H1 (cell line): ENCODE measurements around the gene SLC38A1. TPM values are rescaled to one million over a fixed set of nuclear protein-coding genes. Genes with fewer than 3 reads are reported as not detected.

ENCODE experiments used
- CTCF ChIA-PET: fragments of 300-600 bp; sonication (Branson Sonifier 250); formaldehyde crosslinking; loops from one replicate; lab custom pipeline; 2021; ENCODE audit not compliant: partially characterized antibody; lab: Charles Lee
- POLR2A ChIA-PET: fragments of 300-600 bp; sonication (Branson Sonifier 250); formaldehyde crosslinking; loops from one replicate; lab custom pipeline; 2021; ENCODE audit warnings: inconsistent platforms; ENCODE audit not compliant: partially characterized antibody; lab: Charles Lee
- DNase-seq, 2 experiments: peaks; one replicate each; pipeline versions ENCODE4 v3.0.0 to v3.0.0-alpha.2; 2010 to 2022; ENCODE audit warnings: low spot score in 2 of 2, low read depth in 1 of 2, mixed read lengths in 1 of 2
- FAIRE-seq: peaks from 2 replicates; lab custom pipeline; 2011; peaks lifted over from hg19 to GRCh38; lab: Jason Lieb, UNC
- H2AFZ ChIP-seq: 2 replicates; pipeline ENCODE4 v1.8.1; 2012; ENCODE audit warnings: low read length, inconsistent platforms
- H2AK5ac ChIP-seq: 2 replicates; pipeline ENCODE4 v1.6.1; 2013; ENCODE audit warnings: low read depth, low read length
- H2BK120ac ChIP-seq: replicated peaks from 2 replicates; pipeline ENCODE3; 2013; ENCODE audit warnings: low read depth, low read length, inconsistent platforms
- H2BK12ac ChIP-seq: 2 replicates; pipeline ENCODE4 v1.6.1; 2013; ENCODE audit warnings: low read depth, low read length
- H2BK15ac ChIP-seq: 2 replicates; pipeline ENCODE4 v1.6.1; 2013; ENCODE audit warnings: low read length
- H2BK20ac ChIP-seq: 2 replicates; pipeline ENCODE4 v1.6.1; 2013; ENCODE audit warnings: low read length
- H2BK5ac ChIP-seq: 2 replicates; pipeline ENCODE4 v1.6.1; 2013; ENCODE audit warnings: low read depth, low read length
- H3K14ac ChIP-seq: 2 replicates; pipeline ENCODE4 v1.6.1; 2013; ENCODE audit warnings: inconsistent platforms; ENCODE audit not compliant: insufficient read length
- H3K18ac ChIP-seq: 2 replicates; pipeline ENCODE4 v1.6.1; 2013; ENCODE audit warnings: low read length; ENCODE audit errors: extremely low read depth
- H3K23ac ChIP-seq: 2 replicates; pipeline ENCODE4 v1.6.1; 2013; ENCODE audit warnings: inconsistent platforms; ENCODE audit not compliant: insufficient read length
- H3K23me2 ChIP-seq: 2 replicates; pipeline ENCODE4 v1.6.1; 2013; ENCODE audit warnings: low read depth, low read length
- H3K27ac ChIP-seq: 2 replicates; pipeline ENCODE4 v1.6.1; 2011; ENCODE audit warnings: low read depth, low read length, inconsistent platforms
- H3K27me3 ChIP-seq, 4 experiments: replicated peaks in 1 of 4; 1 replicate in 1 of 4; 2 replicates in 3 of 4; pipeline versions ENCODE4 v1.6.1 to v1.8.1; 2011 to 2013; ENCODE audit warnings: low read length in 3 of 4, mild to moderate bottlenecking in 3 of 4, inconsistent platforms in 2 of 4, mixed read lengths in 2 of 4, moderate library complexity in 1 of 4; ENCODE audit not compliant: control insufficient read depth in 3 of 4, insufficient read depth in 3 of 4; ENCODE audit errors: extremely low read depth in 1 of 4
- H3K36me3 ChIP-seq, 4 experiments: 2 replicates each; pipeline versions ENCODE4 v1.6.1 to v1.8.1; 2011 to 2013; ENCODE audit warnings: mild to moderate bottlenecking in 4 of 4, low read length in 3 of 4, moderate library complexity in 2 of 4, control low read depth in 1 of 4, inconsistent platforms in 1 of 4; ENCODE audit not compliant: insufficient read depth in 4 of 4, control insufficient read depth in 2 of 4
- H3K4ac ChIP-seq: replicated peaks from 2 replicates; pipeline ENCODE3; 2013; ENCODE audit warnings: low read length, low read depth, mixed read lengths, inconsistent platforms; ENCODE audit not compliant: insufficient read length
- H3K4me1 ChIP-seq, 4 experiments: replicated peaks in 1 of 4; 1 replicate in 1 of 4; 2 replicates in 3 of 4; pipeline versions ENCODE4 v1.6.1 to v1.8.1; 2011 to 2013; ENCODE audit warnings: low read length in 3 of 4, inconsistent platforms in 2 of 4, mixed read lengths in 1 of 4; ENCODE audit not compliant: insufficient read depth in 4 of 4, control insufficient read depth in 3 of 4
- H3K4me2 ChIP-seq, 2 experiments: 2 replicates each; pipeline versions ENCODE4 v1.6.1 to v1.8.1; 2011 to 2013; ENCODE audit warnings: low read depth in 2 of 2, low read length in 2 of 2, control low read depth in 1 of 2, inconsistent platforms in 1 of 2, mild to moderate bottlenecking in 1 of 2; ENCODE audit not compliant: insufficient read depth in 1 of 2
- H3K4me3 ChIP-seq, 4 experiments: fragments of 200-600, 300-600 bp in 1 of 4; sonication (generic), shearing (Covaris generic), sonication (Bioruptor Twin) in 1 of 4; 2 replicates each; pipeline versions ENCODE4 v1.5.1 to v1.8.1; 2011 to 2016; ENCODE audit warnings: low read length in 4 of 4, low read depth in 3 of 4, control low read depth in 2 of 4, inconsistent platforms in 2 of 4, mild to moderate bottlenecking in 2 of 4, mixed read lengths in 1 of 4, moderate library complexity in 1 of 4; ENCODE audit not compliant: insufficient read depth in 2 of 4; ENCODE audit errors: extremely low read depth in 1 of 4
- H3K56ac ChIP-seq: replicated peaks from 2 replicates; pipeline ENCODE3; 2013; ENCODE audit warnings: low read depth, mild to moderate bottlenecking, mixed read lengths, low read length, inconsistent platforms; ENCODE audit not compliant: insufficient read length
- H3K79me1 ChIP-seq: 2 replicates; pipeline ENCODE4 v1.6.1; 2013; ENCODE audit warnings: low read depth, low read length, control low read depth
- H3K79me2 ChIP-seq, 2 experiments: 2 replicates each; pipeline versions ENCODE4 v1.6.1 to v1.8.1; 2012 to 2013; ENCODE audit warnings: low read length in 2 of 2, mild to moderate bottlenecking in 2 of 2, inconsistent platforms in 1 of 2; ENCODE audit not compliant: insufficient read depth in 2 of 2, control insufficient read depth in 1 of 2
- H3K9ac ChIP-seq, 4 experiments: replicated peaks in 1 of 4; 1 replicate in 1 of 4; 2 replicates in 3 of 4; pipeline versions ENCODE4 v1.6.1 to v1.8.1; 2011 to 2013; ENCODE audit warnings: low read depth in 3 of 4, low read length in 3 of 4, control low read depth in 2 of 4, mild to moderate bottlenecking in 2 of 4, moderate library complexity in 2 of 4, inconsistent platforms in 1 of 4; ENCODE audit errors: extremely low read depth in 1 of 4
- H3K9me3 ChIP-seq, 2 experiments: 2 replicates each; pipeline versions ENCODE4 v1.6.1 to v1.8.1; 2012 to 2013; ENCODE audit warnings: mild to moderate bottlenecking in 2 of 2, moderate library complexity in 2 of 2, control low read depth in 1 of 2, inconsistent platforms in 1 of 2, low read depth in 1 of 2, low read length in 1 of 2, mixed read lengths in 1 of 2; ENCODE audit not compliant: insufficient read depth in 2 of 2
- H4K20me1 ChIP-seq, 2 experiments: replicated peaks in 1 of 2; 2 replicates each; pipeline versions ENCODE3 to v1.8.1; 2011 to 2013; ENCODE audit warnings: inconsistent platforms in 2 of 2, low read length in 2 of 2, mild to moderate bottlenecking in 1 of 2; ENCODE audit not compliant: insufficient read depth in 2 of 2, control insufficient read depth in 1 of 2
- H4K5ac ChIP-seq: 2 replicates; pipeline ENCODE4 v1.6.1; 2013; ENCODE audit warnings: low read length, low read depth, mixed read lengths, inconsistent platforms; ENCODE audit not compliant: insufficient read length
- H4K8ac ChIP-seq: 2 replicates; pipeline ENCODE4 v1.8.0; 2013; ENCODE audit warnings: mild to moderate bottlenecking, moderate library complexity, low read length, inconsistent platforms; ENCODE audit not compliant: insufficient read depth; ENCODE audit errors: extremely low read depth
- H4K91ac ChIP-seq: replicated peaks from 2 replicates; pipeline ENCODE3; 2013; ENCODE audit warnings: low read length, mixed read lengths, inconsistent platforms; ENCODE audit not compliant: insufficient read length
- BCL11A ChIP-seq, 2 experiments: IDR thresholded peaks; one replicate each; pipeline ENCODE4 v1.6.1; 2011; ENCODE audit warnings: low read depth in 2 of 2, low read length in 2 of 2, mild to moderate bottlenecking in 2 of 2
- CBX5 ChIP-seq: fragments of 300-800, 300-1000 bp; sonication (generic); IDR thresholded peaks from 2 replicates; pipeline ENCODE4 v1.7.1; 2016; ENCODE audit warnings: antibody characterized with exemption, low read length, low read depth
- GABPA ChIP-seq: IDR thresholded peaks from 2 replicates; pipeline ENCODE4 v1.6.1; 2011; ENCODE audit warnings: mild to moderate bottlenecking, low read length, moderate library complexity, borderline replicate concordance; ENCODE audit not compliant: insufficient read depth
- POU5F1 ChIP-seq: IDR thresholded peaks from 2 replicates; pipeline ENCODE4 v1.6.1; 2011; ENCODE audit warnings: low read depth, mild to moderate bottlenecking, low read length, moderate library complexity
- RXRA ChIP-seq: IDR thresholded peaks from 2 replicates; pipeline ENCODE4 v1.6.1; 2011; ENCODE audit warnings: low read depth, mild to moderate bottlenecking, low read length, moderate library complexity; ENCODE audit not compliant: insufficient read depth
- WGBS, 2 experiments: shearing (Covaris generic) in 1 of 2; methylation state at CpG; one replicate each; pipeline versions ENCODE4 v1.1.6 to v1.1.7; 2013 to 2015; ENCODE audit warnings: low lambda C conversion rate in 2 of 2, mixed read lengths in 2 of 2, inconsistent platforms in 1 of 2, low coverage in 1 of 2, missing lambda C conversion rate in 1 of 2; ENCODE audit not compliant: insufficient replicate concordance in 2 of 2, insufficient coverage in 1 of 2, insufficient read length in 1 of 2; ENCODE audit errors: extremely low coverage in 1 of 2, missing lambda C conversion rate in 1 of 2; 5-methylcytosine and 5-hydroxymethylcytosine counted together
- polyA plus RNA-seq, 7 experiments: library from polyadenylated mRNA; depleted of rRNA in 3 of 7; stranded (reverse) in 5 of 7; unstranded in 2 of 7; fragments of >200 nt in 5 of 7; fragments of 200-250 nt in 2 of 7; gene quantifications; 1 replicate in 5 of 7; 2 replicates in 1 of 7; 4 replicates in 1 of 7; pipeline versions ENCODE4 v1.2.1 to v1.2.3, GENCODE V29; 2011 to 2013; ENCODE audit warnings: missing spikeins in 2 of 7, mixed read lengths in 2 of 7
- total RNA-seq: library from RNA; stranded (reverse); fragmentation: NEBNext Ultra II Directional; extraction: Animal tissue kit (Norgen Biotek cat#: 25700); gene quantifications from 2 replicates; pipeline ENCODE4 v1.2.1, GENCODE V29; 2021

The SLC38A1 gene
- total and polyA plus RNA-seq, 2 of the 8 experiments (the other 6 are each of a cell fraction or from before 2014, with no cell fraction given) = 83.4 to 242 TPM

GRCh38 chr12:46198913-46199312 lies 69.9 kb downstream of the SLC38A1 start:
- no peaks in the 10 kb centered on the region for H3K27me3 ChIP-seq
- no peak overlapping the region for H3K9ac ChIP-seq
- H3K56ac ChIP-seq = no peak overlapping the region
- no peak overlapping the region for H2BK120ac ChIP-seq
- whole genome bisulfite sequencing, 2 experiments = 97% methylated on average over 5 of the region's 5 CpGs; no CpG with 5 or more reads in 1 of the 2 experiments
- peaks cover 50 to 100% (median 93%) of the 10 kb centered on the region in 4 experiments for H3K36me3 ChIP-seq
- H2AFZ ChIP-seq = no peak overlapping the region
- H2BK20ac ChIP-seq = no peak overlapping the region
- FAIRE-seq = no peak
- H3K23ac ChIP-seq = no peak overlapping the region
- no peaks in the 10 kb centered on the region for H3K79me2 ChIP-seq
- H2AK5ac ChIP-seq = no peak overlapping the region
- ChIA-PET CTCF (interaction anchor here (0.8 to 1.8 kb wide), 2 partner anchors 34 to 74 kb away, joined by 3 to 6 read pairs; no protein-coding TSS in a partner anchor), POLR2A (interaction anchor here (0.6 to 3.4 kb wide), 5 partner anchors 9 to 379 kb away, joined by 3 to 16 read pairs (median 3); partner anchors contain the start of gene SLC38A1)
- no peak overlapping the region for H3K4me3 ChIP-seq
- no peak overlapping the region for H3K14ac ChIP-seq
- H3K9me3 ChIP-seq = peaks cover 35 to 41% of the 10 kb centered on the region in 2 experiments
- H4K5ac ChIP-seq = no peak overlapping the region
- no peaks in the 10 kb centered on the region for H3K23me2 ChIP-seq
- H3K79me1 ChIP-seq = no peaks in the 10 kb centered on the region
- H4K20me1 ChIP-seq = peaks cover 0 to 2% of the 10 kb centered on the region in 2 experiments
- no peak overlapping the region for H2BK5ac ChIP-seq
- H3K4ac ChIP-seq = no peak overlapping the region
- H4K8ac ChIP-seq = no peak overlapping the region
- no peak overlapping the region for H4K91ac ChIP-seq
- no peaks in the 10 kb centered on the region for H3K4me1 ChIP-seq
- no peak overlapping the region for H3K18ac ChIP-seq
- H3K27ac ChIP-seq = no peak overlapping the region
- no peak for DNase-seq
- no peak overlapping the region for H3K4me2 ChIP-seq
- H2BK15ac ChIP-seq = no peak overlapping the region
- no peak overlapping the region for H2BK12ac ChIP-seq
- no peak for TF ChIP-seq POU5F1
- TF ChIP-seq BCL11A (IDR thresholded peaks at IDR 0.05; ENCODE audit: low read depth in 2 of 2, low read length in 2 of 2) = no peak
- no peak for TF ChIP-seq RXRA
- TF ChIP-seq CBX5 = no peak
- no peak for TF ChIP-seq GABPA
